WI38 (cell line): ENCODE data around the gene ZNF766.
"Not testable (repeated sequence)": the region's sequence is repeated elsewhere in the genome, so short reads cannot be mapped to it uniquely, and the experiment has no call there.

Experiments
- H3K4me3 ChIP-seq: 2 replicates; pipeline ENCODE4 v1.5.1; 2011; ENCODE audit warnings: low read depth, mild to moderate bottlenecking, control low read depth, low read length
- CTCF ChIP-seq: IDR thresholded peaks from 2 replicates; pipeline ENCODE4 v1.5.1; 2012; ENCODE audit warnings: low read depth, mild to moderate bottlenecking, control low read depth, low read length

The ZNF766 gene

GRCh38 chr19:52297601-52298364 lies 28.4 kb downstream of the ZNF766 start:
- no peak for TF ChIP-seq CTCF
- H3K4me3 ChIP-seq = peak overlapping the region; percentile 93

GRCh38 chr19:52307275-52307674 lies 37.9 kb downstream of the ZNF766 start:
- H3K4me3 ChIP-seq = no peak overlapping the region
- no peak for TF ChIP-seq CTCF

GRCh38 chr19:52322429-52322828 lies 53.0 kb downstream of the ZNF766 start:
- no peak overlapping the region for H3K4me3 ChIP-seq
- TF ChIP-seq CTCF = no peak

- no peak overlapping the region for H3K4me3 ChIP-seq
- no peak for TF ChIP-seq CTCF
Observed at GRCh38 chr19:52331757-52332156, 62.4 kb downstream of the ZNF766 start.

GRCh38 chr19:52335768-52336116 lies 66.4 kb downstream of the ZNF766 start:
- no peak for TF ChIP-seq CTCF
- peak overlapping the region; percentile 93 for H3K4me3 ChIP-seq

- no peak for TF ChIP-seq CTCF
- peak within 1 kb of the TSS; percentile 93 for H3K4me3 ChIP-seq
Observed at GRCh38 chr19:52336117-52336790, 66.9 kb downstream of the ZNF766 start, which contains the start of gene ZNF610. Gene ZNF610, plus strand, starts transcription at chr19:52336243. Its CDS starts 12,930 bp downstream, at chr19:52349173.

- no peak for TF ChIP-seq CTCF
- peak overlapping the region; percentile 93 for H3K4me3 ChIP-seq
Observed at GRCh38 chr19:52336791-52337381, 67.5 kb downstream of the ZNF766 start.

- H3K4me3 ChIP-seq = not testable (repeated sequence)
Observed at GRCh38 chr19:52339022-52339421, 69.6 kb downstream of the ZNF766 start.
